Activated CD4-positive, alpha-beta memory T cell treated with anti-CD3 and anti-CD28 coated beads, Interleukin-2, amount 10 ng/mL, durations not matched to agents 7 days and 5 days (primary cell): ENCODE measurements around the gene HLA-F. TPM values are rescaled to one million over a fixed set of nuclear protein-coding genes. Genes with fewer than 3 reads are reported as not detected.

Experiments used
- CTCF ChIA-PET: fragments of 350-600 bp; sonication (Branson Sonifier 250); formaldehyde crosslinking; loops from one replicate; lab custom pipeline; 2021; ENCODE audit warnings: antibody characterized with exemption, inconsistent platforms; lab: Charles Lee
- POLR2A ChIA-PET: fragments of 350-600 bp; sonication (Branson Sonifier 250); formaldehyde crosslinking; loops from one replicate; lab custom pipeline; 2021; ENCODE audit warnings: antibody characterized with exemption; lab: Charles Lee
- DNase-seq: peaks from one replicate; pipeline ENCODE4 v3.0.0-alpha.2; 2020
- H3K27ac Mint-ChIP-seq: one replicate; pipeline ENCODE4 v1.8.0; 2021; ENCODE audit warnings: mild to moderate bottlenecking, mixed read lengths
- H3K27me3 Mint-ChIP-seq: one replicate; pipeline ENCODE4 v1.8.0; 2021; ENCODE audit warnings: mixed read lengths
- H3K36me3 Mint-ChIP-seq: one replicate; pipeline ENCODE4 v1.8.0; 2021; ENCODE audit warnings: low read depth, mixed read lengths
- H3K4me1 Mint-ChIP-seq: one replicate; pipeline ENCODE4 v1.8.0; 2021; ENCODE audit warnings: mixed read lengths
- H3K4me3 Mint-ChIP-seq: one replicate; pipeline ENCODE4 v1.8.0; 2021; ENCODE audit warnings: mild to moderate bottlenecking, mixed read lengths
- H3K9me3 Mint-ChIP-seq: one replicate; pipeline ENCODE4 v1.8.0; 2021; ENCODE audit warnings: mixed read lengths
- total RNA-seq, 2 experiments: library from RNA; stranded (reverse); gene quantifications; one replicate each; pipeline ENCODE4 v1.2.3, GENCODE V29; 2021

Gene HLA-F
- total RNA-seq, 2 experiments from 2014 or later = 318 to 346 TPM

DNA sequence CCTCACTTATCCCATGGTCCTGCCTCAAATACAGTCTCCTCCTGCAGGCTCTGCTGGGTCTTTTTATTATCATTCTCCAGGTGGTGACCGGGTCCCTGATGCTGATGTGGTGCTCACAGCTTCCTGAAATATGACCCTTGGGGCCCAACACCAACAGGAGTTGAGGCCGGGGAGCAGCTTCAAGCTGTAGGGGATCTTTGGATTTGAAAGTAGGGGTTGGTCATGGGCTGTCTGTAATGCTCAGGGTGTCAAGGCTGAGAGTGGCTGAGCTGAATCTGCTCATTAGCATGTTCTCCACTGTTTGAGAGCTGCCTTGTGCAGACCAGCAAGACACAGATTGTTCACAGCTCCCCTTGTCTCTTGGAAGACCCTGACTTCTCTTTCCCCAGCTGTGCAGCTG lies 35.5 kb downstream of the HLA-F start:
- peaks cover 18% of the 10 kb centered on the region for H3K27me3 Mint-ChIP-seq
- H3K36me3 Mint-ChIP-seq = no peaks in the 10 kb centered on the region
- no peak for DNase-seq
- CTCF ChIA-PET = interaction anchor here (0.6 to 1.6 kb wide), 7 partner anchors 10 to 856 kb away, joined by 3 to 7 read pairs (median 3); no protein-coding TSS in a partner anchor
- POLR2A ChIA-PET = interaction anchor here (1.0 kb wide), 1 partner anchor 50 kb away, joined by 3 read pairs; no protein-coding TSS in a partner anchor
- peaks cover 27% of the 10 kb centered on the region for H3K4me1 Mint-ChIP-seq
- H3K9me3 Mint-ChIP-seq = no peaks in the 10 kb centered on the region
- no peak overlapping the region for H3K27ac Mint-ChIP-seq
- no peak overlapping the region for H3K4me3 Mint-ChIP-seq

DNA sequence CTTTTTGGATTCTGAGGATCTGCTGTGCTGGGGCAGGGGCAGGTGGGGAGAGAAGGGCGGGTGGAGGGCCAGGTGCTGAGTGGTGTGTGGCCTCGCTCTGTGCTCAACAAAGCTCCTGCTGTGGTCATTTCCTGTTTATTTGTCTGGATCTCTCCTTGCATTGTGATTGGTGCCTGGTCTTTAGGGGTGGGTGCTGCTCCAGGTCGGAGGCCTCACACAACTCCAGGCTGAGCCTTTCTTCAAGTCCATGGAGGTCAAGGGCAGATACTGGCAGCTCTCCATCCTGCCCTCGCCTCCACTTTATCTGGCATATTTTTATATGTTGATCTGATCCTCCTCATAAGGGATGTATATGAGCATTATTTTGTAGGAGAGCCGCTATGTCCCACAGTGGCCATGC lies 36.2 kb downstream of the HLA-F start:
- CTCF ChIA-PET = interaction anchor here (0.6 to 1.5 kb wide), 3 partner anchors 109 to 855 kb away, joined by 3 to 5 read pairs (median 3); no protein-coding TSS in a partner anchor
- POLR2A ChIA-PET = no interaction called here
- Mint-ChIP-seq H3K36me3 (no peaks in the 10 kb centered on the region), H3K4me1 (peaks cover 32% of the 10 kb centered on the region), H3K27me3 (peaks cover 18% of the 10 kb centered on the region), H3K9me3 (no peaks in the 10 kb centered on the region), H3K27ac (no peak overlapping the region), H3K4me3 (no peak overlapping the region)
- no peak for DNase-seq

DNA sequence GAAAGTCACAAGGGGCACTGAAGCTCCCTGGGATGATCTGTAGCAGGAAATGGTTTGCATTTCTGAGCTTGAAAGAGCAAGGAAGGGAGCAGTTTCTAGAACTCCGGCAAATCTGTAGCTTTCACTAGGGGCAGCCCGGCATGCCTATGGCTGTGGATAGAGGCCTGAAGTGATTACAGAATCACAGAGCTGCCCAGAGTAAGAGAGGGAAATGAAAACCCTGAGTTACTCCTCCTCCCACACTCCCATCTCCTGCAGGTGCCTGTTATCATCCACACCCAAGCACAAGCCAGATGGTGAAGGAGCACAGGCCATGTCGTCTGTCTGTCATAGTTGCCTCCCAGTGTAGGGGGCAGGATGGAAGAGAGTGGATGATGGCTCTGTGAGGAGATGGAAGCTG lies 37.1 kb downstream of the HLA-F start:
- peaks cover 33% of the 10 kb centered on the region for H3K4me1 Mint-ChIP-seq
- H3K27me3 Mint-ChIP-seq = peaks cover 14% of the 10 kb centered on the region
- no peak for DNase-seq
- POLR2A ChIA-PET = interaction anchor here (1.3 kb wide), 1 partner anchor 12 kb away, joined by 3 read pairs; no protein-coding TSS in a partner anchor
- no peaks in the 10 kb centered on the region for H3K36me3 Mint-ChIP-seq
- no peak overlapping the region for H3K4me3 Mint-ChIP-seq
- no peak overlapping the region for H3K27ac Mint-ChIP-seq
- CTCF ChIA-PET = interaction anchor here (1.1 to 1.2 kb wide), 2 partner anchors 22 to 254 kb away, joined by 3 read pairs; no protein-coding TSS in a partner anchor
- no peaks in the 10 kb centered on the region for H3K9me3 Mint-ChIP-seq

DNA sequence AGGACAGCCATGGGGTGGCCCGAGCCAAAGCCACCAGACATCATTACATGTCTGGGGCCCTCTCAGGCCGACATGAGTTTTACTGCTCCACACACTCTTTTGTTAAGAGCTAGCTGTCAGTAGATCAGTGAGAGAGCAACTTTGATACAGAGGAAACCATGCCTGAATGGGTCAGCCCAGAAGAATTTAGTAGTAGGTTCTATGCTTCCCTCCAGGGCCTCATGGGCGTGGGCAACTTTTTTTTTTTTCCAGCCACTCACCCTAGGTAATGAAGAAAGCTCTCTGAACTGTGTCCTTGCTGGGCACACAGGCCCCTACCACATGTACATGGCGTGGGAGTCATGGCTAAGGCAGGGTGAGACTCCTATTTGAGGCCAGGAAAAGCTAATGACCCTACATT lies 38.8 kb downstream of the HLA-F start:
- DNase-seq = no peak
- H3K4me1 Mint-ChIP-seq = peaks cover 35% of the 10 kb centered on the region
- ChIA-PET CTCF (interaction anchor here (1.3 to 1.4 kb wide), 2 partner anchors 10 to 24 kb away, joined by 3 read pairs; no protein-coding TSS in a partner anchor), POLR2A (interaction anchor here (1.2 kb wide), 1 partner anchor 54 kb away, joined by 3 read pairs; no protein-coding TSS in a partner anchor)
- no peak overlapping the region for H3K4me3 Mint-ChIP-seq
- H3K27me3 Mint-ChIP-seq = peaks cover 9% of the 10 kb centered on the region
- H3K27ac Mint-ChIP-seq = no peak overlapping the region
- no peaks in the 10 kb centered on the region for H3K36me3 Mint-ChIP-seq
- no peaks in the 10 kb centered on the region for H3K9me3 Mint-ChIP-seq

DNA sequence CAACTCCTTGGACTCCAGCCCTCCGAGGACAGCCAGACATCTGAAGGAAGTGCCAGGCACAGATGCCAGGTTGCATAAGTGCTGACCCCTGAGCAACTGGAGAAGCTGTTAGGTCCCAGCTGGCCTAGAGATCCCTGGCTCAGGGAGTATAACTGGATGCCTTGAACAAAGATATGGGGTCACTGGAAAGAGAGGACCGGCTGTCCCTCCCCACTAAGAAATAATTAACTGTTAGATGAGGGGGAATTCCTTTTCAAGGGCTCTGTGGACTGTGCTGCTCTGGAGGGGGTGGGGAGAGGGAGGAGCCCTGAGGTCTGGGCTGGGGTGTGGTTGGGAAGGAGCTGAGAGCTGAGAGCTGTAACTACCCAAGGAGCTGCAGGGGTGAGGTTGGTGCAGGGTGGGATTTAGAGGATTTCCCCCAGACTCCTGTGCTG lies 39.6 kb downstream of the HLA-F start:
- Mint-ChIP-seq H3K4me1 (peaks cover 30% of the 10 kb centered on the region), H3K9me3 (no peaks in the 10 kb centered on the region), H3K4me3 (no peak overlapping the region), H3K27ac (no peak overlapping the region), H3K36me3 (no peaks in the 10 kb centered on the region), H3K27me3 (peaks cover 10% of the 10 kb centered on the region)
- CTCF ChIA-PET = interaction anchor here (1.3 to 1.4 kb wide), 2 partner anchors 10 to 25 kb away, joined by 3 read pairs; no protein-coding TSS in a partner anchor
- POLR2A ChIA-PET = interaction anchor here (1.2 kb wide), 1 partner anchor 55 kb away, joined by 3 read pairs; no protein-coding TSS in a partner anchor
- no peak for DNase-seq

DNA sequence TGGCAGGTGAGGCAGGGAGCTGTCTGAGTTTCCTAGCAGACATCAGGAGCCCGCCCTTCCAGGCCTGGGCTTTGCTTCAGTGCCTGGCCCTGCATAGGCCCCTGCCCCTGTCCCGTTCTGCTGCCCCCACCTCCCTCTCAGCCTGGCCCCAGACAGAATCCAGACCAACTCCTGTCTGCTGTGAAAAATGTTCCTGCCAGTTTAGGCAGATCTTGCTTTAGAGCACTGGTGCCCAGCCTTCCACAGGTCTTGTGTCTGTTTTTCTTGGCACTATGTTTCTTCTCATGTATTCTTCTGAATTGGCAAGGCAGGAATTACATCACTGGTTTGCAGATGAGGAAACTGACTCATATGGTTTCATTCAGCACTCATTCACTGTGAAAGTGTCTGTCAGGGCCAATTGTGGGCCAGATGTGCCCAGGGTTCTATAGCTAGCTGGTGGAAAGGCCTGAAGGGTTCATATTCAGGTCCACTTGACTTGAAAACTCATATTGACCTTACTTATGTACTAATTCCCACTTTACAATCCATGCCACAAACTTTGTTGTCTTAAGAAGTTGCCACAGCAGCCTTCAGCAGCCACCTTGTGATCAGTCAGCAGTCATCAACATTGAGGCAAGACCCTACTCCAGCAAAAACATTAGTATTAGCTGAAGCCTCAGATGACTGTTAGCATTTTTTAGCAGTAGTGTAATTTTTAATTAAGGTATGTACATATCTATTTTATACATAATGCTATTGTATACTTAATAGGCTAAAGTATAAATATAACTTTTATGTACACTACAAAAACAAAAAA lies 40.5 kb downstream of the HLA-F start:
- H3K4me1 Mint-ChIP-seq = peaks cover 30% of the 10 kb centered on the region

DNA sequence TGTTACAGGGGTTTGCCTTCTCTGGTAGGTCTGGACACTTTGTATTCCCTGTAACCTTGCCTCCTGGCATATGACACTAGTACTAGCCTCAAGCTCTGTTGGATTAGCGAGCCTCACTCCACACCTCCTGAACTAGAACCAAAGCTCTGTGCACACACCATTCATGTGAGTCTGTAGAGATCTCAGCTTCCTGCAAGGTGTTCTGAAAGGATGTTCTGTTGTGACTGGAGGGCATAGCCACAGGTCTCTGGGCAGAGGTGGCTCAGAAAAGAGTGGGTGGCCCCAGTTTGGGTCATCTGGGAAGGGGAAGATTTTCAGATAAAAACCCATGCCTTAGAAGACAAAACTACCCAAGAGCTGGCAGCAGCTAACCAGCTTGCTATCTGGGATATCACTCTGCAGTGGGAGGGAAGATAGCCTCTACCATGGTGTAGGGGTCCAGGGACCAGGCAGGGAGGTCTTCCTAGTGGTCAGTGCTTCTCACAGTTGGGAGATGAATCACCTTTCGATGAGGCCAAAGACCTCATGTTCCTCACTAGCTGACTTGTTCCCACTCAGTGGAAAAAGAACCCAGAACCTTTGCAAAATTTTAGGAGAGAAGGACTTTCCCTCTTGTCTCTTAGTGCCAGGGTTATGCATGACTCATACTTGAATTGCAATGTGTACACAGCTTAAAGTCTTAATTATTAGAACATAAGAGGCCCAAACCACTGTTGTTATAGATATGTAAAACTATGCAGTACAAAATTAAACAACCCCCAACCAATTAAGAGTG lies 41.4 kb downstream of the HLA-F start:
- no peaks in the 10 kb centered on the region for H3K36me3 Mint-ChIP-seq
- ChIA-PET CTCF (no interaction called here), POLR2A (interaction anchor here (1.0 to 1.4 kb wide), 2 partner anchors 13 to 16 kb away, joined by 3 to 6 read pairs; no protein-coding TSS in a partner anchor)
- H3K27me3 Mint-ChIP-seq = peaks cover 10% of the 10 kb centered on the region
- no peak overlapping the region for H3K27ac Mint-ChIP-seq
- no peaks in the 10 kb centered on the region for H3K9me3 Mint-ChIP-seq
- DNase-seq = no peak
- H3K4me3 Mint-ChIP-seq = no peak overlapping the region
- H3K4me1 Mint-ChIP-seq = peaks cover 25% of the 10 kb centered on the region

More for the DNA sequence above, 40.5 kb downstream of the HLA-F start:
- no peaks in the 10 kb centered on the region for H3K36me3 Mint-ChIP-seq
- peak overlapping the region; percentile 23 for H3K27ac Mint-ChIP-seq
- H3K9me3 Mint-ChIP-seq = no peaks in the 10 kb centered on the region
- POLR2A ChIA-PET = interaction anchor here (1.0 to 1.4 kb wide), 2 partner anchors 12 to 15 kb away, joined by 3 to 6 read pairs; no protein-coding TSS in a partner anchor
- H3K27me3 Mint-ChIP-seq = peaks cover 10% of the 10 kb centered on the region
- DNase-seq = no peak
- no peak overlapping the region for H3K4me3 Mint-ChIP-seq
- CTCF ChIA-PET = interaction anchor here (1.4 kb wide), 1 partner anchor 11 kb away, joined by 3 read pairs; no protein-coding TSS in a partner anchor

DNA sequence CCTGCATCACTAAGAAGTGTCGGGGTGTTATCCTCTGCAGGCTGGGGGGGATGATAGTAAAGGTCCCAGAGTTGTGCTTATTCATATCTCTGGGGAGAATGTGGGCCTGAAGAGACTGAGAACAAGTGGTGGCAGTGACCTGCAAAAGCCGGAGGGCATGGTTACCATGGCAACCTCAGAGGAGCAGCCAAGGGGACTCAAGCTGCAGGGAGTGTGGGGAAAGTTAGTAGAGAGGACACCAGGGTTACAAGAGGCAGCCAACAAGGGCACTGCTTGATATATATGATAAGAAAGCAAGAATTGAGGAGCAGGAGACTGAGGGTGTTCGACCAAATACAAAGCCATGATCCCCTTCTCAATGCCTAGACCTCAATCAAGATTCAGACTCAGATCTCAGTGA lies 46.1 kb downstream of the HLA-F start:
- Mint-ChIP-seq H3K27me3 (peaks cover 22% of the 10 kb centered on the region), H3K36me3 (no peaks in the 10 kb centered on the region), H3K4me3 (no peak overlapping the region), H3K27ac (no peak overlapping the region), H3K4me1 (peaks cover 8% of the 10 kb centered on the region), H3K9me3 (no peaks in the 10 kb centered on the region)
- ChIA-PET POLR2A (no interaction called here), CTCF (interaction anchor here (0.5 kb wide), 1 partner anchor 1423 kb away, joined by 5 read pairs; no protein-coding TSS in a partner anchor)
- no peak for DNase-seq

DNA sequence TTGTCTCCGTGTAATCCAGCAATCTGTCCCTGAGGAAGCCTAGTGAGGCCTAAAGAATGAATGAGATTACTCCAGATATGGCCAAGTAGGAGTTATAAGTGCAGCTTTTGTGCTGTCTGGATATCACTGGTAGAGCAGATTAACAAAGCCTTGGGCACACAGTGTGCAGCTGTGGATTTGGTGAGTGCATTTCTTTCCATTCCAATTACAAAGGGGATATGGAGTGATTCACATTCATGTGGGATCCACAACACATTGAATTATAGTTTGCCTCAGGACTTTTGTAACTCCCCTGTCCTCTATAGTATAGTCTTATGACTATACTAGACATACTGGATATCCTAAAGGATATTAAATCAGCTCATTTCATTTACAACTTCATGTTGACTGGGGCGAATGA lies 47.1 kb downstream of the HLA-F start:
- Mint-ChIP-seq H3K4me3 (no peak overlapping the region), H3K4me1 (peaks cover 3% of the 10 kb centered on the region), H3K9me3 (no peaks in the 10 kb centered on the region), H3K36me3 (no peaks in the 10 kb centered on the region), H3K27me3 (peaks cover 30% of the 10 kb centered on the region), H3K27ac (no peak overlapping the region)
- CTCF ChIA-PET = no interaction called here
- DNase-seq = no peak
- POLR2A ChIA-PET = no interaction called here

DNA sequence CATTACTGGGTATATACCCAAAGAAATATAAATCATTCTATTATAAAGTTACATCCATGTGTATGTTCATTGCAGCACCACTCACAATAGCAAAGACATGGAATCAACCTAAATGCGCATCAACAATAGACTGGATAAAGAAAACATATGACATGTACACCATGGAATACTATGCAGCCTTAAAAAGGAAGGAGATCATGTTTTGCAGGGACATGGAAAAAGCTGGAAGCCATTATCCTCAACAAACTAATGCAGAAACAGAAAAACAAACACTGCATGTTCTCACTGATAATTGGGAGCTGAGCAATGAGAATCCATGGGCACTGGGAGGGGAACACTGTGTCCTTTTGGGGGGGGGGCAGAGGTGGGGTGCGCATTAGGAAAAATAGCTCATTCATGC lies 53.5 kb downstream of the HLA-F start:
- CTCF ChIA-PET = interaction anchor here (1.9 kb wide), 1 partner anchor 124 kb away, joined by 6 read pairs; no protein-coding TSS in a partner anchor
- no peak for DNase-seq
- Mint-ChIP-seq H3K9me3 (no peaks in the 10 kb centered on the region), H3K4me3 (no peak overlapping the region), H3K4me1 (peaks cover 2% of the 10 kb centered on the region), H3K36me3 (no peaks in the 10 kb centered on the region), H3K27me3 (peaks cover 56% of the 10 kb centered on the region), H3K27ac (no peak overlapping the region)
- POLR2A ChIA-PET = no interaction called here
